Liver (tissue), 9 donors: ENCODE measurements around the gene EIF4G3. TPM values are rescaled to one million over a fixed set of nuclear protein-coding genes. Genes with fewer than 3 reads are reported as not detected.

Experiments
- DNase-seq: peaks from one replicate; pipeline ENCODE4 v3.0.0-alpha.2; 2017; ENCODE audit warnings: low spot score
- H3K27ac ChIP-seq, 2 donors: one replicate each; pipeline ENCODE4 v1.7.0; 2013; ENCODE audit warnings: inconsistent platforms in 2 of 2, low read length in 2 of 2, control low read depth in 1 of 2, low read depth in 1 of 2, mild to moderate bottlenecking in 1 of 2
- H3K27me3 ChIP-seq, 4 donors: one replicate each; pipeline versions ENCODE4 v1.6.1 to v1.7.0; 2013; ENCODE audit warnings: low read length in 3 of 4, inconsistent platforms in 1 of 4, mild to moderate bottlenecking in 1 of 4, moderate library complexity in 1 of 4; ENCODE audit not compliant: control insufficient read depth in 4 of 4, insufficient read depth in 4 of 4
- H3K36me3 ChIP-seq, 4 donors: one replicate each; pipeline versions ENCODE4 v1.6.1 to v1.7.0; 2013; ENCODE audit warnings: low read length in 3 of 4, mild to moderate bottlenecking in 3 of 4, low read depth in 1 of 4, moderate library complexity in 1 of 4; ENCODE audit not compliant: control insufficient read depth in 4 of 4, insufficient read depth in 3 of 4
- H3K4me1 ChIP-seq, 4 donors: one replicate each; pipeline versions ENCODE4 v1.6.1 to v1.7.0; 2013; ENCODE audit warnings: low read length in 3 of 4, mild to moderate bottlenecking in 3 of 4, moderate library complexity in 1 of 4; ENCODE audit not compliant: control insufficient read depth in 4 of 4, insufficient read depth in 4 of 4
- H3K4me3 ChIP-seq, 3 donors: one replicate each; pipeline versions ENCODE4 v1.6.1 to v1.7.0; 2013; ENCODE audit warnings: low read length in 3 of 3, control low read depth in 1 of 3, low read depth in 1 of 3, mild to moderate bottlenecking in 1 of 3
- H3K9ac ChIP-seq, 2 donors: one replicate each; pipeline ENCODE4 v1.7.0; 2013; ENCODE audit warnings: low read length in 2 of 2, mild to moderate bottlenecking in 2 of 2, moderate library complexity in 2 of 2, control low read depth in 1 of 2, low read depth in 1 of 2
- H3K9me3 ChIP-seq, 4 donors: one replicate each; pipeline versions ENCODE4 v1.6.1 to v1.7.0; 2013; ENCODE audit warnings: low read length in 3 of 4; ENCODE audit not compliant: control insufficient read depth in 4 of 4
- EGR1 ChIP-seq, 2 donors: IDR thresholded peaks; 2 replicates each; pipeline ENCODE4 v1.6.1; 2016 to 2018; ENCODE audit warnings: antibody characterized with exemption in 2 of 2, low read depth in 2 of 2
- GABPA ChIP-seq, 2 donors: IDR thresholded peaks in 1 of 2; conservative IDR thresholded peaks in 1 of 2; 2 replicates each; pipeline ENCODE4 v1.6.1; 2016; ENCODE audit warnings: antibody characterized with exemption in 2 of 2, mild to moderate bottlenecking in 1 of 2, moderate library complexity in 1 of 2
- HNF4A ChIP-seq, 2 donors: conservative IDR thresholded peaks; 2 replicates each; pipeline ENCODE4 v1.6.1; 2016; ENCODE audit warnings: antibody characterized with exemption in 2 of 2, mild to moderate bottlenecking in 2 of 2
- JUND ChIP-seq, 2 donors: IDR thresholded peaks; 2 replicates each; pipeline ENCODE4 v1.6.1; 2016; ENCODE audit warnings: antibody characterized with exemption in 2 of 2
- NR2F2 ChIP-seq: IDR thresholded peaks from 2 replicates; pipeline ENCODE4 v1.6.1; 2016; ENCODE audit warnings: antibody characterized with exemption
- RAD21 ChIP-seq, 2 donors: IDR thresholded peaks; 2 replicates each; pipeline ENCODE4 v1.6.1; 2016; ENCODE audit warnings: antibody characterized with exemption in 2 of 2, mild to moderate bottlenecking in 2 of 2
- SP1 ChIP-seq: IDR thresholded peaks from 2 replicates; pipeline ENCODE4 v1.6.1; 2018; ENCODE audit warnings: antibody characterized with exemption, mild to moderate bottlenecking
- TAF1 ChIP-seq: conservative IDR thresholded peaks from 2 replicates; pipeline ENCODE4 v1.6.1; 2016; ENCODE audit warnings: antibody characterized with exemption, mild to moderate bottlenecking
- YY1 ChIP-seq: IDR thresholded peaks from 2 replicates; pipeline ENCODE4 v1.6.1; 2016; ENCODE audit warnings: antibody characterized with exemption, mild to moderate bottlenecking
- WGBS: extraction: QIAGEN DNeasy Blood & Tissue Kit; methylation state at CpG from one replicate; pipeline ENCODE4 v1.1.7; 2013; 5-methylcytosine and 5-hydroxymethylcytosine counted together
- polyA plus RNA-seq, 2 donors: library from polyadenylated mRNA; stranded (reverse) in 1 of 2; unstranded in 1 of 2; fragments of 200-250 nt in 1 of 2; fragments of >200 nt in 1 of 2; fragmentation: Nextera tagmentation in 1 of 2; extraction: Ambion mirVana in 1 of 2; gene quantifications; one replicate each; pipeline versions ENCODE4 v1.2.1 to v1.2.3, GENCODE V29; 2013 to 2015
- total RNA-seq, 2 donors: library from RNA; depleted of rRNA; stranded (reverse); fragments of >200 nt; gene quantifications; one replicate each; pipeline ENCODE4 v1.2.3, GENCODE V29; 2014
- TF ChIP-seq, protein P1 (sequence below): IDR thresholded peaks from 2 replicates; pipeline ENCODE4 v1.6.1; 2016; ENCODE audit warnings: antibody characterized with exemption
- TF ChIP-seq, protein P2 (sequence below): IDR thresholded peaks from 2 replicates; pipeline ENCODE4 v1.6.1; 2016; ENCODE audit warnings: antibody characterized with exemption
- donor health status: healthy.
- donor health status: healthy.
- donor health status: healthy.
- donor health status: healthy.
- donor health status: healthy.

EIF4G3 gene
- total and polyA plus RNA-seq, 4 donors = 7.6 to 22.8 (median 11.7) TPM

DNA sequence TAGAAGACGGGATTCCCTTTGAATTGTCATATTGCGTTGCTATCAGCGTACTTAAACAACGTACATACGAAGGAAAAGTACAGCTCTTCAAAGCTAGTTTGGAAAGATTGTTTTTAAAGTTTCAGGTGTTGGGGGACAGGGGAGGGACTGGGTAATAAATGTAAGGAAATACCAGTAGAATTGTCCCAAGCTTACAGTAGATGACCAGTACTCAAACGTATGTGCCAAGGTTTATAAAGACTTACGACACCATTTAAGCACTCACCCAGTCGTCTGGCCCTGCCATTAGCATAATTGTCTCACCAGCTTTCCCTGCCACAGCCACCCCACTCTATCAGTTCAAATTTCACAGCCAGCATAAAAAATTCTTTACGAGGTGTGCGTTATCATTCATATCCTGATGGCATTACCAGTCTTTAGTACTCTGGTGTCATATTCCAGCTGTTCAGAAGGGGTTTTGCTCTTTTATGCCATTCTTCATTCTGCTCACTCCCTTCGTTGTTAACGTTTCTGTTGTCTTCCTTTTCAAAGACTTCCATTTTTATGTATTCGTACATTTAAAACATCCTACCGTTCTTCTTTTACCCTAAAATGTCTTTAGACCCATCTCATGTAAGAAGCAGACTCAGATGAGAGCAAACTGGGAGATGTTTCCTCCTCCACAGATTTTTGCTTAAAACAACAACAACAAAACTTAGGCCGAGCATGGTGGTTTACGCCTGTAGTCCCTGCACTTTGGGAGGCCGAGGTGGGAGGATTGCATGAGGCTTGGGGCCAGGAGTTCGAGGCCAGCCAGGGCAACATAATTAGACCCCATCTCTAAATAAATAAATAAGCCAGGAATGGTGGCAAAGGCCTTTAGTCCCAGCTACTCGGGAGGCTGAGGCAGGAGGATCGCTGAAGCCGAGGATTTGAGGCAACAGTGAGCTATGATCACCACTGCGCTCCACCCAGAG, 388.6 kb downstream of the EIF4G3 start:
- H3K4me1 ChIP-seq = peaks cover 5 to 25% (median 17%) of the 10 kb centered on the region in 4 donors
- TF ChIP-seq, protein P1, sequence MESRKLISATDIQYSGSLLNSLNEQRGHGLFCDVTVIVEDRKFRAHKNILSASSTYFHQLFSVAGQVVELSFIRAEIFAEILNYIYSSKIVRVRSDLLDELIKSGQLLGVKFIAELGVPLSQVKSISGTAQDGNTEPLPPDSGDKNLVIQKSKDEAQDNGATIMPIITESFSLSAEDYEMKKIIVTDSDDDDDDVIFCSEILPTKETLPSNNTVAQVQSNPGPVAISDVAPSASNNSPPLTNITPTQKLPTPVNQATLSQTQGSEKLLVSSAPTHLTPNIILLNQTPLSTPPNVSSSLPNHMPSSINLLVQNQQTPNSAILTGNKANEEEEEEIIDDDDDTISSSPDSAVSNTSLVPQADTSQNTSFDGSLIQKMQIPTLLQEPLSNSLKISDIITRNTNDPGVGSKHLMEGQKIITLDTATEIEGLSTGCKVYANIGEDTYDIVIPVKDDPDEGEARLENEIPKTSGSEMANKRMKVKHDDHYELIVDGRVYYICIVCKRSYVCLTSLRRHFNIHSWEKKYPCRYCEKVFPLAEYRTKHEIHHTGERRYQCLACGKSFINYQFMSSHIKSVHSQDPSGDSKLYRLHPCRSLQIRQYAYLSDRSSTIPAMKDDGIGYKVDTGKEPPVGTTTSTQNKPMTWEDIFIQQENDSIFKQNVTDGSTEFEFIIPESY = no peak
- no peak for TF ChIP-seq HNF4A (conservative IDR thresholded peaks at IDR 0.05)
- no peak for TF ChIP-seq EGR1 (IDR thresholded peaks at IDR 0.05; ENCODE audit: low read depth in 2 of 2)
- TF ChIP-seq SP1 = no peak
- TF ChIP-seq, protein P2, sequence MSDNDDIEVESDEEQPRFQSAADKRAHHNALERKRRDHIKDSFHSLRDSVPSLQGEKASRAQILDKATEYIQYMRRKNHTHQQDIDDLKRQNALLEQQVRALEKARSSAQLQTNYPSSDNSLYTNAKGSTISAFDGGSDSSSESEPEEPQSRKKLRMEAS = no peak
- TF ChIP-seq YY1 = no peak
- no peak for TF ChIP-seq TAF1
- TF ChIP-seq NR2F2 = no peak
- TF ChIP-seq JUND (IDR thresholded peaks at IDR 0.05) = no peak
- 52% methylated on average over 22 of the region's 22 CpGs for WGBS
- no peaks in the 10 kb centered on the region for H3K36me3 ChIP-seq
- H3K9me3 ChIP-seq = no peaks in the 10 kb centered on the region
- no peaks in the 10 kb centered on the region for H3K27me3 ChIP-seq
- peak overlapping the region; percentile 71 to 93 (median 73) for H3K4me3 ChIP-seq
- H3K27ac ChIP-seq = peak overlapping the region; percentile 85 to 98
- H3K9ac ChIP-seq = peak overlapping the region; percentile 64 to 84
- DNase-seq = peak; percentile 40

DNA sequence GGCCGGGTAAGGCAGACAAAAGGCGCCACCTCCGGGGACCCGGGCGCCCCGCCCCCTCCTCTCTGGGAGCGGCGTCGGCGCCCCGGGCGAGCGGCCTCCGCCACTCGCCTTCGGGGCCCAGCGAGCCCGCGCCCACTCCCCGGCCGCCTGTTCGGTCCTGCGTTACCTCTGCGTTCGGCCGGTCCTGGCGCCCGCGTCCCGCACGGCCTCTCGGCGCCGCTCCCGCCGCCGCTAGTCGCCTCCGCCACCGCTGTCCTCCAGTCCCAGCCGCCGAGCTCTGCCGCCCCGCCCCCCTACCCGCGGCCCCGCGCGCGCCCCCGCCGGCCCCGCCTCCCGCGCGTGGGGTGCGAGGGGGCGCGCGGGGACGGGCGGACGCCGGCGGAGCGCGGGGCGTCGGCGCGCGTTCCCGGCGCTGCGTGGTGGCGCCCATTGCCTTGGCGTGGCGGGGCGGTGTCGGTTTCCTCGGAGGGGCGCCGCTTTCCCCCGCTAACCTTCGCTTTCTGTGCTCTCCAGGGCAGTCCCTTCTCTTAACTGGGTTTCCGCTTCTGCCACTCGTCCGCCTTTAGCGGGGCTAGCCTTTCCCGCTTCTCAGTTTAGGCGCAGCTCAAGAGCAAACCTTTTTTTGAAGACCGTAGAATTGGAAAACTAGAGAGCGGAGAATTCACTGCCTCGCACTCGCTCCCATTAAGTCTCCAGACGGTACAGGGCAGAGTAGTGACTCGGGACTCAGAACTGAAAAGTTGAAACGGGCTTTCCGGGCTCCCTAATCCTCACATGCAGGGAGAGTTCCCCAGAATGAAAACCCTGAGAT, 389.5 kb downstream of the EIF4G3 start, which contains the start of gene HP1BP3:
HP1BP3 (minus strand) TSS at position 279 of the 811 bp plus-strand sequence. CDS start 6,867 bp downstream, outside the sequence.
- TF ChIP-seq HNF4A (conservative IDR thresholded peaks at IDR 0.05) (no peak), EGR1 (IDR thresholded peaks at IDR 0.05; ENCODE audit: low read depth in 2 of 2) (no peak), JUND (IDR thresholded peaks at IDR 0.05) (no peak), GABPA (IDR thresholded peaks at IDR 0.05 in 1 of 2, conservative IDR thresholded peaks at IDR 0.05 in 1 of 2) (no peak), RAD21 (IDR thresholded peaks at IDR 0.05) (no peak)
- peak; percentile 87 for DNase-seq
- no peaks in the 10 kb centered on the region for H3K36me3 ChIP-seq
- H3K27me3 ChIP-seq = no peaks in the 10 kb centered on the region
- under 1% methylated on average over 99 of the region's 99 CpGs for WGBS
- no peaks in the 10 kb centered on the region for H3K9me3 ChIP-seq
- H3K4me3 ChIP-seq = peak within 1 kb of the TSS; percentile 71 to 93 (median 90)
- peaks cover 5 to 28% (median 17%) of the 10 kb centered on the region in 4 donors for H3K4me1 ChIP-seq
- peak within 1 kb of the TSS; percentile 73 to 91 for H3K9ac ChIP-seq
- H3K27ac ChIP-seq = peak within 1 kb of the TSS; percentile 85 to 98
